IPS-11a (cell line): ENCODE data around the gene SCGB1C1.
"Not testable (repeated sequence)": the region's sequence is repeated elsewhere in the genome, so short reads cannot be mapped to it uniquely, and the experiment has no call there.

ENCODE experiments used
- H3K4me3 ChIP-seq: one replicate; pipeline ENCODE4 v1.5.1; 2013; ENCODE audit warnings: low read depth, low read length, control low read depth

The SCGB1C1 gene

GRCh38 chr11:218815-219593 is 26.1 kb downstream of the SCGB1C1 start:
- H3K4me3 ChIP-seq = no peak overlapping the region

GRCh38 chr11:220641-221215 is 27.9 kb downstream of the SCGB1C1 start:
- H3K4me3 ChIP-seq = not testable (repeated sequence)

DNA sequence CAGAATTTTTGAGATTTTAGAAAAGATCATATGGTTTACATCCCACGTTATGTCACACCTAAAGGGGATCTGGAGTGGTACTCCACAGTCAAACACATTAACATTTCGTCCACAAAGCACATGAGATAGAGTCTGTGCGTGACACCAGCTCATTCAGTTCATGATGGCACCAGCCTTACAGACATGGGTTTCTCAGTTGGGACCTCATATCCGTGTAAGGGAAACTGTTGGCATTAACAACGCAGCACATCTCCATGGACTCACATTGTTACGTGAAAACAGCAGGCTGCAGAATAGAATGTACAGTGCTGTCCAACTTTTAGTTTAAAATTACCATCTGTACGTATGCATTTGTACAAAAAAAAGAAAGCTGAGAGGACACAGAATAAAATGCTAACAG is 28.7 kb downstream of the SCGB1C1 start:
- no peak overlapping the region for H3K4me3 ChIP-seq

DNA sequence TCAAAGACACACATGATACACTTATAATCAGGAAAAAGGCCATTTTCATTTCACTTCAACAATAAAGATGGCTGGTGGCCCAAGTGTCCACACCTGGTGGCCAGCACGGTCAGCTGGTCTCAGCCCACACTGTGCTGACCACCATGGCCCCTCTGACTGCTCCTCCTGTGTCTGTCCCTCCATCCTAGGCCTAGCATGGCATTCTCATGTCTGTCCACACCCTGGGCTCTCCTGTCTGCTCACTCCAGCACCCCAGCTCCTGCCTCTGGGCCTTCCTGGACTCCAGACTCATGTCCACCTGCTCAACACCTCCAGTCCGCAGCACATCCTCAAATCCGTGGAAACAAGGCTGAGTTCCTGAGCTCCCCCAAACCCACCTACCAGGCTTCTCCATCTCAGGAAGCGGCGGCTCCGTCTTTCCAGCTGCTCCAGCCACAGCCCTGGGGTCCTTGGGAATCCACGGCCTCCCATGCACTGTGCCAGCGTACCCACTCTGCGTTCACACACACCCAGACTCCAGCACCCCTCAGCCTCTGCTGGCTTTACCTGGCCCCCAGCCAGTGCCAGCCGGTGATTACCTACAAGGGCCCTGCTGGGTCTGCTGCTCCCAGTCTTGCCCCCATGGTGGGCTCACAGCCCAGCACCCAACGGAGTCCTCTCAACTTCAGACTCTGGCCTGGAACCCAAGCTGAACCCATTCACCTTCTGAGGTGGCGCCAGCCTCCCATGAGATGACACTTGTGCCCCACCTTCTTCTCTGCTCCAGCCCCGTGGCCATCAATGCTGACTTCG is 29.3 kb downstream of the SCGB1C1 start:
- no peak overlapping the region for H3K4me3 ChIP-seq

DNA sequence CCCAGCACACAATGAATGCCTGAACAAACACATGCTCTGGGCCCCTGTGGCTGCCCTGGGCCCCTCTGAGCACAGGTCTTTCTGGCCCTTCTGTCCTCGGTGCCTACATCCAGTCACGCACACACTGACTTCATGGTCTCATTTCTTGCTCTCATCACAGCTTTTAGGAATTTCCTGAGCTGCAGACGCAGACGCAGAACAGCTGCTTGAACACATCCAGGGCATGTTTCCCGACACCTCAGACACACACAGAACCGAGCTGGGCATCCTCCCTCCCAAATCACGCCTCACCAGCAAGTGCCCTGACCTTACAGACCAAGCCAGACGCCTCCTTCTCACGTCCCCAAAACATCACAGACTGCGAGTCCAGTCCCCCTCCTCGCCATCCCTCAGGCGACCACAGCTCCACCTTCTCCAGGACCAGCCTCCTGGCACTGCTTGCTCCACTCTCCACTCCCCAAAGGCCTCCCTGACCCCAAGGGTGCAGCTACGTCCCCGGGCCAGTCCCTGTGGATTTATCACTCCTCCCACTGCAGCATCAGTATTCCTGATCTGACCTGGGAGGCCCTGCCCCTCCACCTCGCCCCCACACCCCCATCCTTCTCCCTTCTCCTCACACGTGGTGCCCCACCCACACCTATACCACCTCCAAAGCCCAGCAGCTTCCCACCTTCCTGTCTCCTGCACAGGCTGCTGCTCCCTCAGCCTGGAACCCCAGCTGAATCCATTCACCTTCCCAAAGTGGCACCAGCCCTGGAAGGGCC is 30.3 kb downstream of the SCGB1C1 start:
- no peak overlapping the region for H3K4me3 ChIP-seq

GRCh38 chr11:223884-224283 is 31.0 kb downstream of the SCGB1C1 start:
- H3K4me3 ChIP-seq = no peak overlapping the region

DNA sequence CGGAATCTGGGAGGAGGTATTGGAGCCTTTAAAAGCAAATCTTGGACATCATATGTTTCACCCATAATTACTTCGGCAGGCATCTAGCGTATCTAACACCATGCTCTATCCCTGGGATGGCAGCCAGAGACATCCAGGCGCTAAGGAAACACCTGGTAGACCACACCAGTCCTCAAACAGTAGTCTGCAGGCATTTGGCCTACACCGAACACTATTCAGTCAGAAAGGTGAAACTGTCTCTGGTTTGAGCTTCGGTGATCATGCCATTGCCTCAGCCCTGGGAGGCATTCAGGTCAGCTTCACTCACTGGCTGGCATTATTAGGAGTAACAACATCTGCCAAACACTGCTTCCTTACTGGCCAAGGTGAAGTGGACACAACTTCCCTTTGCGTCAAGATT is 31.5 kb downstream of the SCGB1C1 start:
- no peak overlapping the region for H3K4me3 ChIP-seq

- no peak overlapping the region for H3K4me3 ChIP-seq
Measured at GRCh38 chr11:225734-226453, 33.0 kb downstream of the SCGB1C1 start.

DNA sequence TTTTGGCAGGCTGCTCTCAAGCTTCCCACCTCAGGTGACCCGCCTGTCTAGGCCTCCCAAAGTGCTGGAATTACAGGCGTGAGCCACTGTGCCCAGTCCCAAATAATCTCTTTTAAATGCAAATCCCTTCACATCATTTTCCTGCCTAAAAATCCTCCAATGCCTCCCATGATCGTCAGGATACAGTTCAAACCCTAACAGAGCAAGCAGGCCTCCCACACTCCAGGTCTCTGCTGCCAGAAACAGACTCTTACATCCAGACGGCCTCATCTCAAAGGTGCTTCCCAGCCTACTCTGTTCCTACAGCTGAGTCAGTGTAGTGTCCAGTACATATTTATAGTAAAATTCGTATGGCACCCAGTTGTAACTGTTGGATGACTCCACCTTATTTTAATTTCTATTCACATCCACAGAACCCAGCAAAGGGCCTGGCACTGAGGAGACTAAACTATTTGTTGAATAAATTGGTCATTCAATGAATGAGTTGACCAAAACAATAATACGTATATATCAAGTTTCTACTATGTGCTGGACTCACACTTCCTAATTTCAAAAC is 35.0 kb downstream of the SCGB1C1 start:
- H3K4me3 ChIP-seq = no peak overlapping the region

DNA sequence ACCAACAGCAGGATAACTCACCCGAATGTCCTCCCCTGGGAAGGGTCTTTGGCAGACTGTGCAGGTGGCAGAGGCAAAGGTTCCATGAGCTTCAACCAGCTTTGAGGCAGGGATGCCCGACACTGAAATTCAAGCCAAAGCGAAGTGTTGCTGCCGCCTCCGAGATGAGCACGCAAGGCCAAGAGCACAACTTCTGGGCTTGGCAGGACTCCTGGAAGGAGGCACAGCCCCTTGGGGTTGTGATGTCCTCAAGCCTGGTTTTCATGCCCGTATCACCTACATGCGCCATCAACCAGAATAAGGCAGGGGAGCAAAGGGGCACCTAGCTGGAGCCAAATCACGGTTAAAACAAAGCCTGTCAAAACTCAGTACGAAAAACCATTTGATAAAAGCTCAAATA is 37.6 kb downstream of the SCGB1C1 start:
- no peak overlapping the region for H3K4me3 ChIP-seq

DNA sequence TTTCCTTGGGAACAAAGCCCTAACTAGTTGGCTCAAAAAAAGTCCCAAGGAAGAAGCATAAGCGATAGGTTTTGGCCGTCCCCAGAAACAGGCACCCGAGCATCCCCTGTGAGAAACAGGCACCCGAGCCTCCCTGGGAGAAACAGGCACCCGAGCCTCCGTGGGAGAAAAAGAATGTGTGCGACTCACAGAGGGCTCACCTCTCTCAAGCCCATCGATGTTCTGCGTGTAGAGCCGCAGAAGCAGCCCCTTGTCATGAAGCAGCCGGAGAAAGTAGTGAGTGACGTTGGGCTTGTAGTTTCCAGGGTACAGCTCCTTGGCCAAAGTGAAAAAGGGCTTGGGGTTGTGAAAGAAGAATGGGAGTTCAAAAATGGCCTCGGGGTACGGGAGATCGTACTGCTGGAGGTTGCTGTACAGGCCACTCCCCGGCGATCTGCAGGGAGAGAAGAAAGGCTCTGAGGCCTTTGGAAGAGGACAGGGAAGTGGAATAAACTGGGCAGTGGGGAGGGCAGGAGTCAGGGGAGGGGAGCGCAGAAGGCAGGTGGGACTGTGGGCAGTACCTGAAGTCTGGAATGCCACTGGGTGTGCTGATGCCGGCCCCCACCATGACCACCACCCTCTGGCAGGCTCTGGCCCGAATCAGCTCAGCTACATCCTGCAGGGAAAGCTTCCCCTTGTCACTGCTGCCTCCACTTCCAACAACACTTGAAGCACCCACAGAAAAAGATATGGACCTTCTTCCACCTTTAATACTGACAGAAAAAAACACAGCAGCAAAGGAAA is 40.1 kb downstream of the SCGB1C1 start:
- no peak overlapping the region for H3K4me3 ChIP-seq

DNA sequence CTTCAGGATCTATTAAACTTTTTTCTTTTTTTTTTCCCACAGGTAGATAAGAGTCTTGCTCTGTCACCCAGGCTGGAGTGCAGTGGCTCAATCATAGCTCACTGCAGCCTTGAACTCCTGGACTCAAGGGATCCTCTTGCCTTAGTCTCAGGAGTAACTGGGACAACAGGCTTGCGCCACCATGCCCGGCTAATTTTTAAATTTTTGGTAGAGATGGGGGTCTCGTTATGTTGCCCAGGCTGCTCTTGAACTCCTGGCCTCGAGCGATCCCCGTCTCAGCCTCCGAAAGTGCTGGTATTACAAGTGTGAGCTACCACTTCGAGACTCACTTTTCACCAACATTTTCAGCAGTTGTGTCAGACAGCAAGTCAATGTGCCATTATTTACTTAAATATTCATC is 42.3 kb downstream of the SCGB1C1 start:
- peak overlapping the region; percentile 50 for H3K4me3 ChIP-seq

- peak overlapping the region; percentile 50 for H3K4me3 ChIP-seq
Measured at GRCh38 chr11:235609-235996, 42.7 kb downstream of the SCGB1C1 start.

DNA sequence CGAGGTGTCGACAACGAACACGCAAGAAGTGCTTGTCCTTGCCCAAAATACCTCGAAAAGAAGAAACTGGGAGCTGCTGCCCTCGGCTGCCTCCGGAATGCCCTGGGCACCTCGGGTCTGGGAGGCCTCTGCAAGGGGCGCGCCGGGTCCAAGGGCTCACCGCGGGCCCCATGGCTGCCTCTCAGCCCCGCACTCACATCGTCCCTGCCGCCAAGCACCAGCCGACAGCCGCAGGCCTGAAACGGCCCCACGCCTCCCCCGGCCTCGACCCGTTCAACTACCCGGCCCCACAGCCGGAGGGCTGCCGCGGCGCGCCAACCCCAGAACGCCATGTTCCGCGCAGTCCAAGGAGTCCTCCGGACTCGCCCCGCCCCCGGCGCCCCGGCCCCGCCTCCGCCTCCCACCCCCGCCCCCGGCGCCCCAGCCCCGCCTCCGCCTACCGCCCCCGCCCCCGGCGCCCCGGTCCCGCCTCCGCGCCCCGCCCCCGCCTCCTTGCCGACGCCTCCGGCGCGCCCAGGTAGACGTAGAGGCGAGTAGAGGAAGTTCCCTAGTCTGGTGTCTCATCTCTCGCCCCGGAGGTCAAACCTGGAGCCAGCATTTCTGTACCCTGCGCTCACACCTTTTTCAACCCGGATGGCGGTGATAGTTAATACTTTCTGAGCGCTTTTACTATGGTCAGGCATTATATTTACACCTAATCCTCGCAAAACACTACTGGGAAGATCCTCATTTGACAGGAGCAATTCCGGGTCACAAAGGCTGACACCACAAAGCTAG is 43.3 kb downstream of the SCGB1C1 start, which contains the start of gene SIRT3:
SIRT3 (minus strand) TSS at position 346 of the 777 bp plus-strand sequence; CDS start at position 332, 14 bp downstream.
- peak within 1 kb of the TSS; percentile 90 for H3K4me3 ChIP-seq

- peak within 1 kb of the TSS; percentile 90 for H3K4me3 ChIP-seq
Measured at GRCh38 chr11:236774-237767, 44.2 kb downstream of the SCGB1C1 start, which contains the start of gene PSMD13. Gene PSMD13, plus strand, starts transcription at chr11:236976. Its CDS starts 74 bp downstream, at chr11:237050.

DNA sequence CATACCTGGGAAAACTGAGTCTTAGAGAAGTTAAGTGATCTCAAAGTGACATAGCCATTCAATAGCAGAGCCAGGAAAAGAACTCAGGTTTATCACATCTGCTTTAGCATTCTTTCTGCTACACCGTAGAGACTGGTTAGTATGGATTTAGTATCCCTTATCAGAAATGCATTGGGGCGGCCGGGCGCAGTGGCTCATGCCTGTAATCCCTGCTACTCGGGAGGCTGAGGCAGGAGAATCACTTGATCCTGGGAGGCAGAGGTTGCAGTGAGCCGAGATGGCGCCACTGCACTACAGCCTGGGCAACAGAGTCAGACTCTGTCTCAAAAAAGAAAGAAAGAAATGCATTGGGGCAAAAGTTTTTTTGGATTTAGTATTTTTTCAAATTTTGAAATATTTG is 45.5 kb downstream of the SCGB1C1 start:
- not testable (repeated sequence) for H3K4me3 ChIP-seq

DNA sequence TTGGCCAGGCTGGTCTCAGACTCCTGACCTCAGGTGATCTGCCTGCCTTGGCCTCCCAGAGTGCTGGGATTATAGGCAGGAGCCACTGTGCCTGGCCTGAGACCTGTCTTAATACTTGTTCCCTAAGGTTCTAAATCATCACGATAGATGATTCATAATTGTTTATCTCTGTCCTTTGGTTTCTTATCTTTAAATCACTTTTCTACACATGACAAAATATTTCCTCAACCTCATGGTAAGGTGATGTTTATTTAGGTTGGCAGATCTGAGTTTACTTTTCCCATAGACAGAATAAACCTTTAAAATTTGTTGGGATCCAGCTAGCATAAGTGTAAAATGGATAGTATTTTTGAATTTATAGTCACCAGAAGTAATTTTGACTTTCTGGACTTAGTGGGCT is 47.4 kb downstream of the SCGB1C1 start:
- H3K4me3 ChIP-seq = no peak overlapping the region
